KG1 (cell line): Measurements from ENCODE around the gene BPGM.

Source experiments
- DNase-seq: peaks from one replicate; lab custom pipeline; 2025; lab: John Stamatoyannopoulos, UW

The BPGM gene

GRCh38 chr7:134697205-134697886 lies 50.7 kb downstream of the BPGM start:
- no peak for DNase-seq

- DNase-seq: no peak
These were observed 51.8 kb downstream of the BPGM start for GRCh38 chr7:134698481-134698880.

GRCh38 chr7:134699021-134699818 lies 52.6 kb downstream of the BPGM start:
- DNase-seq: no peak

DNA sequence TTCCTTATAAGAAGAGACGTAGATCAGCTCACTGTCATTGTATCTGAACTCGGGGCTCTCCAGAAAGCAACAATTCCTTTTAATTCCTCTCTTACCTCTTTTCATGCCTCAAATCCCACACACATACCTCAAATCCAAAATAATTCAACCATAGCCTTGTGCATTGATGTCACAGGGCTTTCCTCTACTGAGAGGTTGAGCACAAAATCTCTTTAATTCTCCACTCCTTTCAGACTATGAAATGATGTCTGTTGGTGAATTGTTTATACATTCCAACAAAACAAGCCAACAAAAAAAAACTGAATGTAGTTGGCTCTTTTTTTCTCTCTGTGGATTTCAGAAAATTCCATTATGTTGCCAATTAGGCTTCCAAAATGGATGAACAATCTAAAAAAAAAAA lies 53.2 kb downstream of the BPGM start:
- DNase-seq: no peak

- no peak for DNase-seq
These were observed 54.6 kb downstream of the BPGM start for GRCh38 chr7:134701272-134701671.

GRCh38 chr7:134702366-134703240 lies 56.0 kb downstream of the BPGM start:
- no peak for DNase-seq

GRCh38 chr7:134703241-134703594 lies 56.6 kb downstream of the BPGM start:
- no peak for DNase-seq

DNA sequence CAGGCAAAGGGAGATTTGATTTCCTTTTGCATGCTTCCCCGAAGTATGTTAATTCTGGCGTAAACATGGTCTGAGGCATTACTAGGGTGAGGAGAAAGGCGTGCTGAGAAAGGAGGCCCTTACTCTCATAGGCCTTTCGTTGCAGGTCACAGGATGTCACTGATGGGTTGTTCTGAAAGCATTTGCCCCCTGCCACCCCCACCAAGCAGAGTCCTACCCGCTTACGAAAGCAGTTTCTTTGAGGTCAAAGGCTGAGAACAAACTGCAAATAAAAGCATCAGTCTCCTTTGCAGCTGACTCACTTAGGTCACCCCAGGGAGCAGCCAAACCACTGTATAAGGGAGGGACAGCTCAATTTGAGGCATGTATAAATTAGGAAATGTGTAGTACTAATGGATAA lies 57.1 kb downstream of the BPGM start:
- DNase-seq: no peak

DNA sequence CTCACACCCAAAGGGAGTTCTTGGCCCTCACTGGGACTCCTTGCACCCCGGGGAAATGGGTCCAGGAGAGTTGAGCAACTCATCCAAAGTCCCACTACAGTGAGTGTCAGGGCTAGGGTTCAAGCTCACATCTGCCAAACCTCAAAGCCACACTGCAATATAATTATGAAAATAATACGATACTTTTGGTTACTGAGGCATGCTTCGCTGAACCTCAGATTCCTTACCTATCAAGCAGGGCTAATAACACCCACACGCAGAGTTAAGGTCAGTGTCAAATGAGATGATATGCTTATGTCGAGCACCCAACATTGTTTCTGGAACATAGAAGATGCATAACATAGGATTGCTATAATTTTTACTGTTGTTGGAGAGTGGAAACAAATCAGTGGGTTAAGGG lies 58.2 kb downstream of the BPGM start:
- no peak for DNase-seq

GRCh38 chr7:134705716-134706115 lies 59.1 kb downstream of the BPGM start:
- DNase-seq: no peak

DNA sequence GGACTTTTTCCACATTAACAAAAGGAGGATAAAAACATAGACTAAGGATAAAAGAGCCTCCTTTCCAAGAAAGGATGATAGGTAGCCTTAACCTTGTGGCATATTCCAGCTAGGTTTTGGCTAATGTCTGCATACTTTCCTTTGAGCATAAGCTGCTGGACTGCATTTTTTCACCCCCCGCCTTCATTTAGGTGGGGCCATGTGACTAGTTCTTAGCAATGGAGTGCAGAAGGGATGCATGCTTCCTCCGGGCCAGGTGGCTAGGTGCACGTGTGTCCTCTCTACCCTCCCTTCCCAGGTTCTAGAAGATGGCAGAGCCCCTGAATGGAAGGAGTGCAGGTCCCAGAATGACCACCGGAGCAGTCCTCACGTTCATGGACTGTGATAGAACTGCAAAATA lies 59.8 kb downstream of the BPGM start:
- DNase-seq: no peak

DNA sequence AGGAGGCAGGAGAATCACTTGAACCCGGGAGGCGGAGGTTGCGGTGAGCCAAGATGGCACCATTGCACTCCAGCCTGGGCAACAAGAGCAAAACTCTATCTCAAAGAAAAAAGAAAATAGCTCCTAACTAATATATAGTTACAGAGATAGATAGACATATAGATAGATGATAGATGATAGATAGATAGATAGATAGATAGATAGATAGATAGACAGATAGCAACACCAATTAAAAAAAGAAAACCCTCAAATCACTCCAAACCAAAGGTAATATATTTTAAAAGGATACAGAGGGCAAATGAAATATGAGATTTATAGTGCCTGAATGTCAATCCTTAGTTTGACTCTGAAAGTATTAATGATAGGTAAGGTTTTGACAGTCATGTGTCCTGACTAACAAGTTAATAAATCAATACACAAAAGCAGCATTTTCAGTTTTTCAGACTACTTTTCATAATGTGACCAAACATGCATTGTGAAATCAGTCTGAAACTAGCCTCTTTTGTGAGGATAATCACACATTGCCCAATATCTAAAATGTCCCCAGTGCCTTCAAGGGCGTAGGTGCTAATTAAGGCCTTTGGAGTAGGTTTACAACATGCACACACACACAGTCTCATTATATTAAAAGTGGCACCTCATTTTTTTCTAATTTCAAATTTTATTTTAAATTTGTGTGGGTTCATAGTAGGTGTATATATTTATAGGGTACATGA lies 61.2 kb downstream of the BPGM start:
- DNase-seq: no peak

DNA sequence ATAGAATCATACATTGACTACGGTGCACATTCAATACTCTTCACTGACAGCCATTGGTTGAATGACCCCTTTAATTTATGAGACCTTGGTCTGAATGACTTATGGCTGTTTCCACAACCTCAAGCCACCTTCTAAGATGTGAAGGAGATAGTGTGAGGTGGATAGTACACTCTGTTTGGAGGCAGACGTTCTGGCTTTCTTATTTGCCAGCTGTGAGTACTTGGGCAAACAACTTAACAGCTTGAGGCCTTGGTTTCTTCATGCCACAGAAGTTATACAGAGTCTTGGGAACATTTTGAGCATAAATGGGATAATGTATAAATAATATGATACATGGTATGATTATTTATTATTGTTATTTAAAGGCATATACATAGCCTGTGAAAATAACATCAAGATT lies 62.0 kb downstream of the BPGM start:
- no peak for DNase-seq

DNA sequence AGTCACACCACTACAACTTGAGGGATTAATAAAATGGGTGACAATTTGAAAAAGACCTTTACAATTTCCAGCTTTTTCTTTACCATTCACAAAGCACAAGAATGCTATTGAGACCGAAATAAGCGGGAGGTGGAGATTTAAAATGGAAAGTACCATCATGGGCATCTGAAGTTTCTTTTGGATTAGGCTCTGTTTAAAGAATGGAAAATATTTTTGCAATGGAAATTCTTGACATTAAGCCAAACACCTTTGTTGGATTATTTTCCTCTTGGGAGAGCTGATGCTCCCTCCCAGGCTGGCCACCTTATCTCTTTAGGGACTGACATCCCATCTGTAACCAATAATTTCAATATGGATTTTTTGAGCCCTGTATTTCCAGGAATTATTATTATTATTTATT lies 62.5 kb downstream of the BPGM start:
- no peak for DNase-seq

- DNase-seq: no peak
These were observed 63.8 kb downstream of the BPGM start for GRCh38 chr7:134710511-134710853.

DNA sequence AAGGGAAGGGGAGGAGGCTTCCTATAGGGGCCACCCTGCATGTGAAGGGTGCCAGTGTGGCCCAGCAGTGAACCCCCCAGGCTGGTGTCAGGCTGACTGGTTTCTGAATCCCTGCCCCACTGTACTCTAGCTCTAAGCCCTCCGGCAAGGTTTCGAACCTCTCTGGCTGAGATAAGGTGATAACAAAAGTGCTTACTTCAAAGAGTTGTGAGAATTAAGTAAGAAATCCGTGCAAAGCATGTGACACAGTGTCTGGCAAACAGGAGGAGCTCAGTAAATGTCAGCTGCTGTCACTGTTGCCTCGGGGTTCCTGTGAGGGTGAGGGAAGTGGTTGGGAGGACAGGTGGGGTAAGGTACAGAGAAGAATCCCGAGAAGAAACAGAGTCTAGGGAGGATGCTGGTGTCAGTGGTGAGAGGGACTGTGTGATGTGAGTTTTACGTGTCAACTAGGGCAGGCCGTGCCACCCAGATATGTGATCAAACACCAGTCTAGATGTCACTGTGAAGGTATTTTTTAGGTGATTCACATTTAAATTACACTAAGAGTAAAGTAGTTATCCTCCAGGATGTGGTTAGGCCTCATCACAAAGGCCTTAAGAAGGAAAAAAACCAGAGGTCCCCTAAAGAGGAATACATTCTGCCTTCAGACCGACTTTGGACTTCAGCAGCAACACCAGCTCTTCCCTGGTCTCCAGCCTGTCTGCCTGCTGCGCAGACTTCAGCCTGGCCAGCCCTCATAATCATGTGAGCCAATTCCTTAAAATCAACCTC lies 64.4 kb downstream of the BPGM start:
- no peak for DNase-seq

DNA sequence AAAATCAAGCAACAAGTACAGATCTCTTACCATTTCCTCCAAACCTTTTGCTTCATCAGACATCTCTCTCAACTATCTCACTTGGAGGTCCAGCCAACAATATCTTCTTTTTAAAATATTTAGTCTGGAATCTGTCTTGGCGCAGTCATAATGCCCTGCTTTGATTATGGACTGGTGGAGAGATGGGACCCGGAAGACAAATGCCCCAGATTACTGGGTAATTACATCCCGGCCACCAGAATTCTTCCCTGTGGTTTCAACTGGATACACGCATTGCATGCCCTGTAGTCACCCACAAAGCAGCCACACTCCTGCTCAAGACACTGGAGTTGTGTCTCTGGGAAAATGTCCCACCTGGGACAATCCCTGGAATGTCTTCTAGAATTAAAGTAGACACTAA lies 65.5 kb downstream of the BPGM start:
- no peak for DNase-seq

DNA sequence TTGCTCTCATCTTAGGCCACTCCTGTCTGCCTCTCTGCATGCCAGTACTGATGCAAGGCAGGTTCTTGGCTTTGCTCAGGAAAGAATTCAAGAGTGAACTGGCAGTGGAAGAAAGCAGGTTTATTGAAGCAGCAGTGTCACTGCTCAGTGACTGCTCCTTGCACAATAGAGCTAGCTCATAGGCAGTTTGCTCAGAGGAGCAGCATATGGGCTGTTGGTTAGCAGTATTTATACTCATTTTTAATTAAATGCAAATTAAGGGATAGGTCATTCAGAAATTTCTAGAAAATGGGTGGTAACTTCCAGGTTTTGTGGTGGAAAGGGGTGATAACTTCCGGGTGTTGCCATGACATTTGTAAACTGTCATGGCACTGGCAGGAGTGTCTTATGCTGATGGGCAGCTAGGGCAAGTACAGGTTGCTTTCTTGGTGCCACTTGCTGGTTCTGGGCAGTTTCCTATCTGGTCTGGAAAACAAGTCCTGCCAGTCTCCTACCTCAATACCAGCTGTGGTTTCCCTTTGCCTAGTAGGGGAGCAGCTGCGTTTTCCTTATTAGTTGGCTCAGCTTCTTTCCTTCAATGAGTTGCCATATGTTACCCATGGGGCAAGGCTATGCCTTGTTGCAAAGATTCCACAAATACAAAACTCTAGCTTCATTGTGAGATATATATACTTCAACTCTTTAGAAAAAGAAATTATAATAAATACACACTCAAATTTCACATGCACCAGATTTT lies 68.0 kb downstream of the BPGM start:
- DNase-seq: no peak

GRCh38 chr7:134718211-134718875 lies 71.7 kb downstream of the BPGM start:
- no peak for DNase-seq
